ENCODE results near the gene PIEZO1. TPM values are rescaled to one million over a fixed set of nuclear protein-coding genes. Genes with fewer than 3 reads are reported as not detected.

PIEZO1 gene
- total RNA-seq, 1 donor from 2014 or later = 164 TPM

- ATAC-seq (peak; percentile 11 to 46), DNase-seq (peak; percentile 88)
- Histone ChIP-seq H3K36me3 (peaks cover 13% of the 10 kb centered on the region), H3K27ac (peak overlapping the region; percentile 79), H3K27me3 (ENCODE audit: low read depth) (peaks cover 49% of the 10 kb centered on the region), H3K4me1 (peaks cover 44% of the 10 kb centered on the region), H3K4me3 (peak overlapping the region; percentile 22), H3K9me3 (no peaks in the 10 kb centered on the region)
- TF ChIP-seq, protein P1, sequence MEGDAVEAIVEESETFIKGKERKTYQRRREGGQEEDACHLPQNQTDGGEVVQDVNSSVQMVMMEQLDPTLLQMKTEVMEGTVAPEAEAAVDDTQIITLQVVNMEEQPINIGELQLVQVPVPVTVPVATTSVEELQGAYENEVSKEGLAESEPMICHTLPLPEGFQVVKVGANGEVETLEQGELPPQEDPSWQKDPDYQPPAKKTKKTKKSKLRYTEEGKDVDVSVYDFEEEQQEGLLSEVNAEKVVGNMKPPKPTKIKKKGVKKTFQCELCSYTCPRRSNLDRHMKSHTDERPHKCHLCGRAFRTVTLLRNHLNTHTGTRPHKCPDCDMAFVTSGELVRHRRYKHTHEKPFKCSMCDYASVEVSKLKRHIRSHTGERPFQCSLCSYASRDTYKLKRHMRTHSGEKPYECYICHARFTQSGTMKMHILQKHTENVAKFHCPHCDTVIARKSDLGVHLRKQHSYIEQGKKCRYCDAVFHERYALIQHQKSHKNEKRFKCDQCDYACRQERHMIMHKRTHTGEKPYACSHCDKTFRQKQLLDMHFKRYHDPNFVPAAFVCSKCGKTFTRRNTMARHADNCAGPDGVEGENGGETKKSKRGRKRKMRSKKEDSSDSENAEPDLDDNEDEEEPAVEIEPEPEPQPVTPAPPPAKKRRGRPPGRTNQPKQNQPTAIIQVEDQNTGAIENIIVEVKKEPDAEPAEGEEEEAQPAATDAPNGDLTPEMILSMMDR (IDR thresholded peaks at IDR 0.05) = no peak
- intact Hi-C loops (cut with DNase I) = no loop called here
Observed at GRCh38 chr16:88681709-88682451, 103.1 kb downstream of the PIEZO1 start.

DNA sequence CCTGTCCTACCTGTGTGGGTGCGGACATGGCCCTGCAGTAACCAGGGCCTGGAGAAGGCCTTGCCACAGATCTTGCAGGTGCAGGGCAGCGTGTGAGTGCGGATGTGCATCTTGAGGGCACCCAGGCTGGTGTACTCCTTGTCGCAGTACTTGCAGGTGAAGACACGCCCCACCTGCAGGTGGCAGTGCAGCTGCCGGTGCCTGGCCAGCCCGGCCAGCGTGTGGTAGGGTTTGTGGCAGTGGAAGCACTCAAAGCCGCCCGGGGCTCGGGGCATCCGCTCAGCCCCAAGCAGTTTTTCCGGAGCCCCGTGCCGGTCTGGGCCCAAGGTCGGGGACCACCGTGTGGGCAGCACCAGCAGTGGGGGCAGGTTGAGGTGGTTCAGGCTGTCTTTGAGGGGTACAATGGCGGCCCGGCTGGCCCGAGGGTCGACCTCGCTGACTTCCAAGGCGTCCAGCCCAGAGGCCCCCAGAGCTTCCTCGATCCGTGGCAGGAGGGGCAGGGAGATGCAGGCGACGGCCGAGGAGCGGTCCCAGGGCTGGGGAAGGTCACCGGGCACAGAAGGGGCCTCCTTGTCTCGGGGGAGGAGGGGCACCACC, 103.8 kb downstream of the PIEZO1 start:
- Histone ChIP-seq H3K36me3 (peaks cover 13% of the 10 kb centered on the region), H3K27ac (peak overlapping the region; percentile 59), H3K9me3 (no peaks in the 10 kb centered on the region), H3K4me3 (no peak overlapping the region), H3K27me3 (ENCODE audit: low read depth) (peaks cover 46% of the 10 kb centered on the region), H3K4me1 (peaks cover 37% of the 10 kb centered on the region)
- TF ChIP-seq, protein P1 (IDR thresholded peaks at IDR 0.05) = peak; percentile 35
- DNase-seq = peak; percentile 61
- intact Hi-C loops (cut with DNase I) = no loop called here
- ATAC-seq = peak; percentile 34 to 41

DNA sequence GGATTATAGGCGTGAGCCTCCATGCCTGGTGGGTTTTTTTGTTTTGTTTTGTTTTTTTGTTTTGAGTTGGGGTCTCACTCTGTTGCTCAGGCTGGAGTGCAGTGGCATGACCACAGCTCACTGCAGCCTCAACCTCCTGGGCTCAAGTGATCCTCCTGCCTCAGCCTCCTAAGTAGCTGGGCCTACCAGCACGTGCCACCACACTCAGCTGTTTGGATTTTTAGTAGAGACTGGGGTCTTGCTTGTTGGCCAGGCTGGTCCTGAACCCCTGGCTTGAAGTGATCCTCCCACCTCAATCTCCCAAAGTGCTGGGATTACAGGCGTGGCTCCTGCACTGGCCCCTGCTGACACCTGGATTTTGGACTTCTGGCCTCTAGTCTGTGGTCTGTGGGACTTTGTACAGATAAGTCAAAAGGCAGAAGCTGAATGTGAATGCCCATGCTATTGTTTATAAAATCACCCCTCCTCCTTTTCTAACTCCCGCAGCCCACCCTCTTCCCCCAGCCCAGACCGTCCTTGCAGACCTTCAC, 104.4 kb downstream of the PIEZO1 start:
- ATAC-seq = no peak

GRCh38 chr16:88678224-88678979, 106.6 kb downstream of the PIEZO1 start:
- Histone ChIP-seq H3K4me1 (peaks cover 18% of the 10 kb centered on the region), H3K27ac (no peak overlapping the region), H3K27me3 (ENCODE audit: low read depth) (peaks cover 25% of the 10 kb centered on the region), H3K9me3 (no peaks in the 10 kb centered on the region), H3K4me3 (no peak overlapping the region), H3K36me3 (peaks cover 17% of the 10 kb centered on the region)
- DNase-seq (peak; percentile 43), ATAC-seq (no peak)
- intact Hi-C loops (cut with DNase I) = no loop called here
- TF ChIP-seq, protein P1 (IDR thresholded peaks at IDR 0.05) = no peak

More for the DNA sequence above, 104.4 kb downstream of the PIEZO1 start:
- Histone ChIP-seq H3K27ac (no peak overlapping the region), H3K4me3 (no peak overlapping the region), H3K27me3 (ENCODE audit: low read depth) (peaks cover 41% of the 10 kb centered on the region), H3K36me3 (peaks cover 17% of the 10 kb centered on the region), H3K4me1 (peaks cover 31% of the 10 kb centered on the region), H3K9me3 (no peaks in the 10 kb centered on the region)
- TF ChIP-seq, protein P1 (IDR thresholded peaks at IDR 0.05) = no peak
- intact Hi-C loops (cut with DNase I) = no loop called here
- DNase-seq = no peak

GRCh38 chr16:88677721-88678120, 107.3 kb downstream of the PIEZO1 start:
- DNase-seq = no peak
- H3K4me1 ChIP-seq = peaks cover 18% of the 10 kb centered on the region
- intact Hi-C loops (cut with DNase I) = no loop called here
- no peak for ATAC-seq
- H3K9me3 ChIP-seq = no peaks in the 10 kb centered on the region
- H3K27me3 ChIP-seq (ENCODE audit: low read depth) = peaks cover 25% of the 10 kb centered on the region
- no peak overlapping the region for H3K4me3 ChIP-seq
- no peak overlapping the region for H3K27ac ChIP-seq
- TF ChIP-seq, protein P1 (IDR thresholded peaks at IDR 0.05) = no peak
- H3K36me3 ChIP-seq = peaks cover 17% of the 10 kb centered on the region

Data from lower lobe of right lung (tissue), 2 donors.